Measurements from ENCODE around the gene MFSD1. TPM values are rescaled to one million over a fixed set of nuclear protein-coding genes. Genes with fewer than 3 reads are reported as not detected.

MFSD1 gene
- total RNA-seq, 2 donors from 2014 or later, result 14.8 to 28.3 TPM

GRCh38 chr3:158771577-158771976, 30.3 kb upstream of the MFSD1 start:
- Mint-ChIP-seq H3K27me3 (no peaks in the 10 kb centered on the region), H3K27ac (no peak overlapping the region), H3K9me3 (no peaks in the 10 kb centered on the region), H3K4me1 (no peaks in the 10 kb centered on the region), H3K4me3 (no peak overlapping the region), H3K36me3 (ENCODE audit: low read depth) (no peaks in the 10 kb centered on the region)
- no peak for ATAC-seq (replicated peaks)

- H3K4me3 Mint-ChIP-seq, result no peak overlapping the region
- no peaks in the 10 kb centered on the region for H3K36me3 Mint-ChIP-seq (ENCODE audit: low read depth)
- H3K27ac Mint-ChIP-seq, result no peak overlapping the region
- no peak for ATAC-seq (replicated peaks)
- H3K9me3 Mint-ChIP-seq, result no peaks in the 10 kb centered on the region
- no peaks in the 10 kb centered on the region for H3K27me3 Mint-ChIP-seq
- H3K4me1 Mint-ChIP-seq, result no peaks in the 10 kb centered on the region
These were observed 29.9 kb upstream of the MFSD1 start for GRCh38 chr3:158771982-158772381.

- Mint-ChIP-seq H3K9me3 (no peaks in the 10 kb centered on the region), H3K4me3 (no peak overlapping the region), H3K27ac (no peak overlapping the region)
These were observed 28.7 kb upstream of the MFSD1 start for GRCh38 chr3:158773166-158773565.

GRCh38 chr3:158773845-158774830, 27.7 kb upstream of the MFSD1 start:
- Mint-ChIP-seq H3K4me1 (no peaks in the 10 kb centered on the region), H3K27ac (no peak overlapping the region), H3K4me3 (no peak overlapping the region), H3K36me3 (ENCODE audit: low read depth) (no peaks in the 10 kb centered on the region), H3K27me3 (no peaks in the 10 kb centered on the region), H3K9me3 (no peaks in the 10 kb centered on the region)
- no peak for ATAC-seq (replicated peaks)

More at GRCh38 chr3:158773166-158773565, 28.7 kb upstream of the MFSD1 start:
- H3K36me3 Mint-ChIP-seq (ENCODE audit: low read depth), result no peaks in the 10 kb centered on the region
- H3K27me3 Mint-ChIP-seq, result no peaks in the 10 kb centered on the region
- no peaks in the 10 kb centered on the region for H3K4me1 Mint-ChIP-seq
- no peak for ATAC-seq (replicated peaks)

- no peak for ATAC-seq (replicated peaks)
- Mint-ChIP-seq H3K4me3 (no peak overlapping the region), H3K27ac (peak overlapping the region; percentile 21)
These were observed 26.9 kb upstream of the MFSD1 start for GRCh38 chr3:158774965-158775364.

GRCh38 chr3:158775426-158776410, 26.1 kb upstream of the MFSD1 start:
- H3K27ac Mint-ChIP-seq, result peak overlapping the region; percentile 21
- no peak overlapping the region for H3K4me3 Mint-ChIP-seq
- no peaks in the 10 kb centered on the region for H3K27me3 Mint-ChIP-seq
- H3K4me1 Mint-ChIP-seq, result no peaks in the 10 kb centered on the region
- no peaks in the 10 kb centered on the region for H3K36me3 Mint-ChIP-seq (ENCODE audit: low read depth)
- ATAC-seq (replicated peaks), result no peak
- no peaks in the 10 kb centered on the region for H3K9me3 Mint-ChIP-seq

More at GRCh38 chr3:158774965-158775364, 26.9 kb upstream of the MFSD1 start:
- H3K4me1 Mint-ChIP-seq, result no peaks in the 10 kb centered on the region
- H3K36me3 Mint-ChIP-seq (ENCODE audit: low read depth), result no peaks in the 10 kb centered on the region
- H3K27me3 Mint-ChIP-seq, result no peaks in the 10 kb centered on the region
- H3K9me3 Mint-ChIP-seq, result no peaks in the 10 kb centered on the region

- H3K36me3 Mint-ChIP-seq (ENCODE audit: low read depth), result no peaks in the 10 kb centered on the region
- no peak overlapping the region for H3K27ac Mint-ChIP-seq
- no peaks in the 10 kb centered on the region for H3K4me1 Mint-ChIP-seq
- no peaks in the 10 kb centered on the region for H3K9me3 Mint-ChIP-seq
- no peaks in the 10 kb centered on the region for H3K27me3 Mint-ChIP-seq
- H3K4me3 Mint-ChIP-seq, result no peak overlapping the region
- ATAC-seq (replicated peaks), result no peak
These were observed 25.3 kb upstream of the MFSD1 start for GRCh38 chr3:158776531-158776930.

GRCh38 chr3:158777161-158777873, 24.5 kb upstream of the MFSD1 start:
- no peaks in the 10 kb centered on the region for H3K4me1 Mint-ChIP-seq
- H3K9me3 Mint-ChIP-seq, result no peaks in the 10 kb centered on the region
- H3K36me3 Mint-ChIP-seq (ENCODE audit: low read depth), result no peaks in the 10 kb centered on the region
- no peak overlapping the region for H3K4me3 Mint-ChIP-seq
- H3K27me3 Mint-ChIP-seq, result no peaks in the 10 kb centered on the region
- no peak for ATAC-seq (replicated peaks)
- no peak overlapping the region for H3K27ac Mint-ChIP-seq

GRCh38 chr3:158780766-158781165, 21.1 kb upstream of the MFSD1 start:
- no peak for ATAC-seq (replicated peaks)
- Mint-ChIP-seq H3K27ac (no peak overlapping the region), H3K36me3 (ENCODE audit: low read depth) (no peaks in the 10 kb centered on the region), H3K4me3 (no peak overlapping the region), H3K9me3 (no peaks in the 10 kb centered on the region), H3K27me3 (no peaks in the 10 kb centered on the region), H3K4me1 (no peaks in the 10 kb centered on the region)

- no peak for ATAC-seq (replicated peaks)
- no peaks in the 10 kb centered on the region for H3K27me3 Mint-ChIP-seq
These were observed 20.7 kb upstream of the MFSD1 start for GRCh38 chr3:158781191-158781590.

GRCh38 chr3:158781849-158782248, 20.0 kb upstream of the MFSD1 start:
- Mint-ChIP-seq H3K27me3 (no peaks in the 10 kb centered on the region), H3K4me3 (no peak overlapping the region), H3K4me1 (no peaks in the 10 kb centered on the region), H3K9me3 (no peaks in the 10 kb centered on the region), H3K27ac (no peak overlapping the region), H3K36me3 (ENCODE audit: low read depth) (no peaks in the 10 kb centered on the region)
- ATAC-seq (replicated peaks), result no peak

More at GRCh38 chr3:158781191-158781590, 20.7 kb upstream of the MFSD1 start:
- H3K4me3 Mint-ChIP-seq, result no peak overlapping the region
- no peak overlapping the region for H3K27ac Mint-ChIP-seq
- no peaks in the 10 kb centered on the region for H3K4me1 Mint-ChIP-seq
- H3K36me3 Mint-ChIP-seq (ENCODE audit: low read depth), result no peaks in the 10 kb centered on the region
- H3K9me3 Mint-ChIP-seq, result no peaks in the 10 kb centered on the region

GRCh38 chr3:158782283-158782989, 19.4 kb upstream of the MFSD1 start:
- Mint-ChIP-seq H3K27ac (no peak overlapping the region), H3K27me3 (no peaks in the 10 kb centered on the region), H3K9me3 (no peaks in the 10 kb centered on the region), H3K4me1 (no peaks in the 10 kb centered on the region), H3K36me3 (ENCODE audit: low read depth) (no peaks in the 10 kb centered on the region), H3K4me3 (no peak overlapping the region)
- no peak for ATAC-seq (replicated peaks)

- H3K4me3 Mint-ChIP-seq, result no peak overlapping the region
- no peak for ATAC-seq (replicated peaks)
- no peak overlapping the region for H3K27ac Mint-ChIP-seq
- no peaks in the 10 kb centered on the region for H3K4me1 Mint-ChIP-seq
- no peaks in the 10 kb centered on the region for H3K9me3 Mint-ChIP-seq
- no peaks in the 10 kb centered on the region for H3K36me3 Mint-ChIP-seq (ENCODE audit: low read depth)
- H3K27me3 Mint-ChIP-seq, result no peaks in the 10 kb centered on the region
These were observed 18.8 kb upstream of the MFSD1 start for GRCh38 chr3:158783051-158783450.

Data from activated T-helper 17 cell treated with anti-CD3 and anti-CD28 coated beads, Interleukin-2, amount 50 U/mL, for 72 hours (primary cell).